ENCODE measurements around the gene NDUFAF8.

The NDUFAF8 gene

DNA sequence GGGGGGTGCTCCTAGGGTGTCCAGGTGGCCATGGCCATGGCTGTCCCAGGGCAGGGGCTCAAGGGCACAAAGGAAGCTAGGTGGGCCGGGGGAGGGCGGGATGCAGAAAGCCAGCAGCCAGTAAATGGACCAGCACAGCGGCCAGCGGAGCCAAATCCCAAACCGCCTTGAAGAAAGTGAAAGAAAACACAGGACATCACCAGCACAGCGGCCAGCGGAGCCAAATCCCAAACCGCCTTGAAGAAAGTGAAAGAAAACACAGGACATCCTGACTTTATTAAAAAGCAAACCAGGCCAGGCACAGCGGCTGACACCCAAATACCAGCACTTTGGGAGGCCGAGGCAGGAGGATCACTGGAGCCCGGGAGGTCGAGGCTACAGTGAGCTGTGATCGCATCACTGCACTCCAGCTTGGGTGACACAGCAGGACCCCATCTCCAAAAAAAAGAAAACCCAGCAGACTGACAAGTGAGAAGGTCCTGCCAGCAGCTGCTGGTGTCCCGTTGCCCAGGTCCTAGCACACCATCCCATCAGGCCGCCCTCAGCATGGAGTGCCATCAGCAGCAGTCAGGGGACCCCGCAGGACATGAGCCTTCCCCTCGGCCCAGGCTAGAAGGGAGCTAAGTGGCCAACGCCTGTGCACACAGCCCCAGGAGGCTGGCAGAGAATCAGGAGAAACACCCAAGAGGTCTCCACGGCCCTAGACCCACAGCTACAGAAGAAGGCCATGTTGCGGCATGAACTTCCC is 39.0 kb downstream of the NDUFAF8 start:
- H3K4me3 ChIP-seq (ENCODE audit: low read length) = no peak overlapping the region
- TF ChIP-seq, protein P1, sequence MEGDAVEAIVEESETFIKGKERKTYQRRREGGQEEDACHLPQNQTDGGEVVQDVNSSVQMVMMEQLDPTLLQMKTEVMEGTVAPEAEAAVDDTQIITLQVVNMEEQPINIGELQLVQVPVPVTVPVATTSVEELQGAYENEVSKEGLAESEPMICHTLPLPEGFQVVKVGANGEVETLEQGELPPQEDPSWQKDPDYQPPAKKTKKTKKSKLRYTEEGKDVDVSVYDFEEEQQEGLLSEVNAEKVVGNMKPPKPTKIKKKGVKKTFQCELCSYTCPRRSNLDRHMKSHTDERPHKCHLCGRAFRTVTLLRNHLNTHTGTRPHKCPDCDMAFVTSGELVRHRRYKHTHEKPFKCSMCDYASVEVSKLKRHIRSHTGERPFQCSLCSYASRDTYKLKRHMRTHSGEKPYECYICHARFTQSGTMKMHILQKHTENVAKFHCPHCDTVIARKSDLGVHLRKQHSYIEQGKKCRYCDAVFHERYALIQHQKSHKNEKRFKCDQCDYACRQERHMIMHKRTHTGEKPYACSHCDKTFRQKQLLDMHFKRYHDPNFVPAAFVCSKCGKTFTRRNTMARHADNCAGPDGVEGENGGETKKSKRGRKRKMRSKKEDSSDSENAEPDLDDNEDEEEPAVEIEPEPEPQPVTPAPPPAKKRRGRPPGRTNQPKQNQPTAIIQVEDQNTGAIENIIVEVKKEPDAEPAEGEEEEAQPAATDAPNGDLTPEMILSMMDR (conservative IDR thresholded peaks at IDR 0.05; ENCODE audit: low read depth, low read length) = no peak
- no peak for DNase-seq (ENCODE audit: low read depth)

DNA sequence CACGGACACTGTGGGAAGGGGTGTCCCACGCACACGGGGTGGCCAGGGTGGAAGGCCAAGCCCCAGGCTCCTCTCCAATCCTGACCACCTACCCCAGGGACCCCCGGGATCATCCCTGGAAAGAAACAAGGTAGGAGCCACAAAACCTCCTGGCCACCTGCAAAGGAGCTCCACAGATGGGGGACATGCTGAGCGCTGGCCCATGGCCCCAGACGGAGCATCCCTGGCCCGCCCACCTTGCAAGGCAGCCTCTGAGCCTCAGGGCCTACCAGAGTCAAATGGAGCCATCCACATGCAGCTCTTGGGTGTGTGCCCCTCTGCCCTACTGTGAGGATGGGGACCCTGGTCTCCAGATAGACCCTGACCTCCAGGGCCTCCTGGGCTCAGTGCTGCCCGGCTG is 39.7 kb downstream of the NDUFAF8 start:
- TF ChIP-seq, protein P1 (conservative IDR thresholded peaks at IDR 0.05; ENCODE audit: low read depth, low read length) = no peak
- no peak for DNase-seq (ENCODE audit: low read depth)
- H3K4me3 ChIP-seq (ENCODE audit: low read length) = no peak overlapping the region

DNA sequence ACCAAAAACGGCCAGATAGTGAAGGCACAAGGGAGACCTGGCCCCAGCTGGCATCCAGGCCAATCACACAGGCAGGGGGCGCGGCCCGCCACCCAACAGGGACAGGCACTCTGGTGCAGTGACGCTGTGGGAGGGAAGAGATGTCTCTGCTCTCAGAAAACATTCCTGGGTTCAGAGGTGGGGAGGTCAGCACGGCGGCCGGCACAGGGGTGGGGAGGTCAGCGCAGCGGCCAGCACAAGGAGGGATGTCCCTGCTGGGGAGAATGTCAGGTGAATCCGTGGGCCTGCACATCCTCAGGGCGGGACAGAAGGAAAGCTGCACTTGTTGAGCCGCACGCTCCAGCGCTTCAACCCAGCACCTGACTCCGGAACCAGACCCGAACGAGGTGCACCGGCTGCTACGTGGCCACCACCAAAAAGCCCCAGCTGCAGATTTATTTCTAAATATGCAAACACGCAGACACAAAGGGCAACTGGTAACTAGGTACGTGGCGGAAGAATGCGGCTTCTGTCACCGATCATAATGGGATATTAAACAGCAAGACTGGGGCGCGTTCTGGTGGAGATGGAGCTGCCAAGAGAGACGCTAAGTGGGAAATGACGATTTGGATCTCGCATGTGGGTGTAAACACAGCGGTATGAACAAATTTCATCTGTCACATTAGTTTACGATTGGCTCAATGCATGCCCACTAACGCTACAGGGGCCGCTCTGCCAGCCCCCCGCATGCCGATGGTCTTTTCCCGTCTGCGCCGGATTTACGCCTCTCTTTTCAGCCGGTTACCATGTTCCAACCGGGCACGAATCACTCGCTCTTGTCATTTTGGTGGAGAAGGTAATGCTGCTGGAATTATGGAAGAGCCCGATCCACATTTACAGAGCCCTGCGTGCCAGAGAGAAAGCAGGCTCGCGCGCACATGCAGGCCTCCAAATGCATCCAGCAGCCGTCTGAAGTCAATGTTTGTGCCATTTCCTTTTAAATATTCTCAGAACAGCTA is 40.5 kb downstream of the NDUFAF8 start:
- TF ChIP-seq, protein P1 (conservative IDR thresholded peaks at IDR 0.05; ENCODE audit: low read depth, low read length) = no peak
- no peak overlapping the region for H3K4me3 ChIP-seq (ENCODE audit: low read length)
- DNase-seq (ENCODE audit: low read depth) = no peak

- no peak overlapping the region for H3K4me3 ChIP-seq (ENCODE audit: low read length)
- TF ChIP-seq, protein P1 (conservative IDR thresholded peaks at IDR 0.05; ENCODE audit: low read depth, low read length) = no peak
These were observed 41.5 kb downstream of the NDUFAF8 start for GRCh38 chr17:81280571-81280970.

GRCh38 chr17:81282141-81282540 is 43.0 kb downstream of the NDUFAF8 start:
- TF ChIP-seq, protein P1 (conservative IDR thresholded peaks at IDR 0.05; ENCODE audit: low read depth, low read length) = no peak
- no peak for DNase-seq (ENCODE audit: low read depth)

More at GRCh38 chr17:81280571-81280970, 41.5 kb downstream of the NDUFAF8 start:
- no peak for DNase-seq (ENCODE audit: low read depth)

GRCh38 chr17:81282876-81283275 is 43.8 kb downstream of the NDUFAF8 start:
- DNase-seq (ENCODE audit: low read depth) = no peak
- TF ChIP-seq, protein P1 (conservative IDR thresholded peaks at IDR 0.05; ENCODE audit: low read depth, low read length) = no peak
- H3K4me3 ChIP-seq (ENCODE audit: low read length) = no peak overlapping the region

More at GRCh38 chr17:81282141-81282540, 43.0 kb downstream of the NDUFAF8 start:
- H3K4me3 ChIP-seq (ENCODE audit: low read length) = no peak overlapping the region
